Hepatocyte (in vitro differentiated cells): Measurements from ENCODE around the gene NDRG2.

Experiments
- CTCF ChIP-seq: fragments of 200-600 bp; sonication (generic); IDR thresholded peaks from 2 replicates; pipeline ENCODE4 v1.5.1; 2016; ENCODE audit warnings: antibody characterized with exemption, mild to moderate bottlenecking; ENCODE audit not compliant: poor library complexity
- EZH2 ChIP-seq: fragments of 200-600 bp; sonication (generic); IDR thresholded peaks from 2 replicates; pipeline ENCODE4 v1.6.1; 2016; ENCODE audit warnings: antibody characterized with exemption, mild to moderate bottlenecking, borderline replicate concordance
- EZH2phosphoT487 ChIP-seq: fragments of 200-600 bp; sonication (generic); IDR thresholded peaks from one replicate; pipeline ENCODE4 v1.6.1; 2018; ENCODE audit warnings: antibody characterized with exemption, mild to moderate bottlenecking, low read depth, moderate library complexity; ENCODE audit not compliant: unreplicated experiment, severe bottlenecking

GRCh38 chr14:20970983-20971704 is 53.7 kb downstream of the NDRG2 start:
- TF ChIP-seq CTCF: peak; percentile 96
- no peak for TF ChIP-seq EZH2phosphoT487
- TF ChIP-seq EZH2: no peak
